Fibroblast of skin of back (primary cell): ENCODE results near the gene B4GALT1.
A peak's percentile ranks its signal among the peaks of the same experiment; 100 is the strongest.

Experiments
- DNase-seq: peaks from one replicate; pipeline ENCODE4 v3.0.0-alpha.2; 2013

Gene B4GALT1

GRCh38 chr9:33123407-33124031 lies 43.6 kb downstream of the B4GALT1 start:
- DNase-seq: no peak

- DNase-seq: no peak
Measured at GRCh38 chr9:33120620-33121019, 46.5 kb downstream of the B4GALT1 start.

GRCh38 chr9:33117796-33118195 lies 49.3 kb downstream of the B4GALT1 start:
- no peak for DNase-seq

GRCh38 chr9:33117306-33117705 lies 49.8 kb downstream of the B4GALT1 start:
- DNase-seq: peak; percentile 89

GRCh38 chr9:33116860-33117259 lies 50.3 kb downstream of the B4GALT1 start:
- peak; percentile 73 for DNase-seq

GRCh38 chr9:33114746-33115145 lies 52.4 kb downstream of the B4GALT1 start:
- DNase-seq: no peak

GRCh38 chr9:33113799-33114547 lies 53.2 kb downstream of the B4GALT1 start:
- no peak for DNase-seq

GRCh38 chr9:33112094-33112493 lies 55.0 kb downstream of the B4GALT1 start:
- no peak for DNase-seq

- DNase-seq: no peak
Measured at GRCh38 chr9:33111631-33112030, 55.5 kb downstream of the B4GALT1 start.

GRCh38 chr9:33110686-33111085 lies 56.5 kb downstream of the B4GALT1 start:
- no peak for DNase-seq

GRCh38 chr9:33109850-33110595 lies 57.1 kb downstream of the B4GALT1 start:
- no peak for DNase-seq

- DNase-seq: no peak
Measured at GRCh38 chr9:33109097-33109496, 58.0 kb downstream of the B4GALT1 start.

GRCh38 chr9:33108472-33108871 lies 58.7 kb downstream of the B4GALT1 start:
- DNase-seq: no peak

- no peak for DNase-seq
Measured at GRCh38 chr9:33107762-33108161, 59.4 kb downstream of the B4GALT1 start.

- peak; percentile 94 for DNase-seq
Measured at GRCh38 chr9:33106827-33107621, 60.1 kb downstream of the B4GALT1 start.

GRCh38 chr9:33106372-33106771 lies 60.8 kb downstream of the B4GALT1 start:
- DNase-seq: no peak

GRCh38 chr9:33105959-33106358 lies 61.2 kb downstream of the B4GALT1 start:
- peak; percentile 62 for DNase-seq

GRCh38 chr9:33105504-33105903 lies 61.6 kb downstream of the B4GALT1 start:
- no peak for DNase-seq

- no peak for DNase-seq
Measured at GRCh38 chr9:33104401-33104800, 62.7 kb downstream of the B4GALT1 start.

GRCh38 chr9:33103501-33104281 lies 63.4 kb downstream of the B4GALT1 start:
- no peak for DNase-seq

GRCh38 chr9:33102551-33103210 lies 64.5 kb downstream of the B4GALT1 start:
- DNase-seq: no peak
